GM23248 (cell line): ENCODE results near the gene CUEDC2. TPM values are rescaled to one million over a fixed set of nuclear protein-coding genes. Genes with fewer than 3 reads are reported as not detected.

Source experiments
- DNase-seq: peaks from one replicate; pipeline ENCODE4 v3.0.0-alpha.2; 2015
- H2AFZ ChIP-seq: fragments of 200-600 bp; sonication (generic); 2 replicates; pipeline ENCODE4 v1.6.1; 2016; ENCODE audit warnings: antibody characterized with exemption
- H3F3A ChIP-seq: fragments of 200-600 bp; sonication (generic); 2 replicates; pipeline ENCODE4 v1.6.1; 2016; ENCODE audit warnings: mild to moderate bottlenecking, antibody characterized with exemption, mixed run types; ENCODE audit not compliant: insufficient read depth
- H3K27ac ChIP-seq: fragments of 200-600 bp; sonication (generic); 2 replicates; pipeline ENCODE4 v1.5.1; 2016; ENCODE audit warnings: mild to moderate bottlenecking
- H3K27me3 ChIP-seq: fragments of 200-600 bp; sonication (generic); replicated peaks from 2 replicates; pipeline ENCODE4 v1.6.1; 2016; ENCODE audit warnings: mild to moderate bottlenecking; ENCODE audit not compliant: insufficient read depth
- H3K36me3 ChIP-seq: fragments of 200-600 bp; sonication (generic); 2 replicates; pipeline ENCODE4 v1.6.1; 2016; ENCODE audit warnings: low read depth, mild to moderate bottlenecking
- H3K4me1 ChIP-seq: fragments of 200-600 bp; sonication (generic); 2 replicates; pipeline ENCODE4 v1.6.1; 2016; ENCODE audit warnings: mild to moderate bottlenecking; ENCODE audit not compliant: insufficient read depth
- H3K4me2 ChIP-seq: fragments of 200-600 bp; sonication (generic); one replicate; pipeline ENCODE4 v1.6.1; 2016; ENCODE audit warnings: mild to moderate bottlenecking; ENCODE audit not compliant: unreplicated experiment
- H3K4me3 ChIP-seq: fragments of 200-600 bp; sonication (generic); 2 replicates; pipeline ENCODE4 v1.5.1; 2016; ENCODE audit warnings: mild to moderate bottlenecking
- H3K79me2 ChIP-seq: fragments of 200-600 bp; sonication (generic); 2 replicates; pipeline ENCODE4 v1.6.1; 2016; ENCODE audit warnings: mild to moderate bottlenecking; ENCODE audit not compliant: insufficient read depth
- H3K9ac ChIP-seq: fragments of 200-600 bp; sonication (generic); 2 replicates; pipeline ENCODE4 v1.6.1; 2016; ENCODE audit warnings: mild to moderate bottlenecking
- H3K9me2 ChIP-seq: fragments of 200-600 bp; sonication (generic); 2 replicates; pipeline ENCODE4 v1.6.1; 2016; ENCODE audit warnings: mixed run types, mild to moderate bottlenecking, moderate library complexity; ENCODE audit not compliant: insufficient read depth
- H3K9me3 ChIP-seq: fragments of 200-600 bp; sonication (generic); one replicate; pipeline ENCODE4 v1.6.1; 2017; ENCODE audit warnings: low read depth
- H4K20me1 ChIP-seq: fragments of 200-600 bp; sonication (generic); 2 replicates; pipeline ENCODE4 v1.6.0; 2016; ENCODE audit not compliant: insufficient read depth
- EZH2 ChIP-seq: fragments of 200-600 bp; sonication (generic); IDR thresholded peaks from 2 replicates; pipeline ENCODE4 v1.6.1; 2018; ENCODE audit warnings: antibody characterized with exemption, mild to moderate bottlenecking; ENCODE audit not compliant: insufficient read depth, poor library complexity, severe bottlenecking
- EZH2phosphoT487 ChIP-seq: fragments of 200-600 bp; sonication (generic); IDR thresholded peaks from 2 replicates; pipeline ENCODE4 v1.6.1; 2018; ENCODE audit warnings: antibody characterized with exemption, moderate library complexity, mild to moderate bottlenecking, low read depth; ENCODE audit not compliant: insufficient read depth
- WGBS, 2 experiments: methylation state at CpG; one replicate each; pipeline ENCODE4 v1.1.6; 2015 to 2017; ENCODE audit warnings: low lambda C conversion rate in 2 of 2, low coverage in 1 of 2; ENCODE audit errors: missing lambda C conversion rate in 2 of 2; 5-methylcytosine and 5-hydroxymethylcytosine counted together
- in situ Hi-C: fragments of 300-500 bp; cut with MboI; formaldehyde crosslinking; loops from 2 replicates; pipeline ENCODE4 v1.15.0; 2020
- polyA plus RNA-seq: library from polyadenylated mRNA; unstranded; fragments of >200 nt; fragmentation: Nextera tagmentation; extraction: Ambion mirVana; gene quantifications from 2 replicates; pipeline ENCODE4 v1.2.1, GENCODE V29; 2016
- total RNA-seq: library from RNA; depleted of rRNA; stranded (reverse); fragments of >200 nt; shearing (Covaris generic); gene quantifications from 2 replicates; pipeline ENCODE4 v1.2.3, GENCODE V29; 2014

Gene CUEDC2
- total and polyA plus RNA-seq, 2 experiments from 2014 or later, result 54.1 to 87.6 TPM

DNA sequence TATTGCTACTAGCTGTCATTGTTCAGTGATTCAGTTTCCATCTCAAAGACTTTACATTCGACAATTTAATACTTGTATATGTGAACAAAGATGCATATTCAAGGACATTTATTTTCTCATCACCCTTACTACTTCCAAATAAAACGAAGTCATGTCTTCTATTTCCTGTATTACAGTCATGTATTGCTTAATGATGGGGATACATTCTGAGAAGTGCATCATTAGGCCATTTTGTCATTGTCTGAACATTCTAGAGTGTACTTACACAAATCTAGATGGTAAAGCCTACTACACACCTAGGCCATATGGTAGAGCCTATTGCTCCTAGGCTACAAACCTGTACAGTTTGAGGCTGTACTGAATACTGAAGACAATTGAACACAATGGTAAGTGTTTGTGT, 12.5 kb upstream of the CUEDC2 start:
- in situ Hi-C loops, result no loop called here
- WGBS, 2 experiments, result 72 to 85% methylated on average over 2 of the region's 2 CpGs
- Histone ChIP-seq H3K4me3 (no peak overlapping the region), H3K27ac (no peak overlapping the region), H4K20me1 (no peaks in the 10 kb centered on the region), H3K27me3 (no peaks in the 10 kb centered on the region), H2AFZ (no peak overlapping the region), H3K9me2 (no peaks in the 10 kb centered on the region), H3K36me3 (no peaks in the 10 kb centered on the region), H3F3A (no peaks in the 10 kb centered on the region), H3K4me1 (no peaks in the 10 kb centered on the region), H3K9me3 (no peaks in the 10 kb centered on the region), H3K79me2 (no peaks in the 10 kb centered on the region), H3K9ac (no peak overlapping the region), H3K4me2 (no peak overlapping the region)
- TF ChIP-seq EZH2phosphoT487 (no peak), EZH2 (no peak)
- no peak for DNase-seq

- Histone ChIP-seq H2AFZ (no peak overlapping the region), H3K4me1 (peaks cover 15% of the 10 kb centered on the region), H3K36me3 (no peaks in the 10 kb centered on the region), H3K9me2 (no peaks in the 10 kb centered on the region), H3K4me3 (no peak overlapping the region), H4K20me1 (no peaks in the 10 kb centered on the region), H3K79me2 (peaks cover 8% of the 10 kb centered on the region; the same call in 1 of the 2 replicates), H3K9me3 (no peaks in the 10 kb centered on the region), H3K4me2 (no peak overlapping the region), H3K27ac (no peak overlapping the region), H3K27me3 (no peaks in the 10 kb centered on the region), H3K9ac (no peak overlapping the region), H3F3A (no peaks in the 10 kb centered on the region; the same call in 1 of the 2 replicates)
- no peak for TF ChIP-seq EZH2phosphoT487
- no peak for TF ChIP-seq EZH2
- DNase-seq, result no peak
- 78 to 80% methylated on average over 1 of the region's 1 CpG for WGBS, 2 experiments
- in situ Hi-C loops, result no loop called here
Measured at GRCh38 chr10:102438374-102438773, 6.0 kb upstream of the CUEDC2 start.

- TF ChIP-seq EZH2phosphoT487 (no peak), EZH2 (no peak)
- Histone ChIP-seq H3K9me3 (no peaks in the 10 kb centered on the region), H4K20me1 (no peaks in the 10 kb centered on the region), H3K36me3 (no peaks in the 10 kb centered on the region), H3K79me2 (peaks cover 8% of the 10 kb centered on the region; the same call in 1 of the 2 replicates), H3K9me2 (no peaks in the 10 kb centered on the region), H3K4me1 (peaks cover 15% of the 10 kb centered on the region), H3F3A (no peaks in the 10 kb centered on the region; the same call in 1 of the 2 replicates), H3K4me3 (0 out of 2 replicates have a peak overlapping the region, but pooled peaks have one; percentile 22), H3K4me2 (no peak overlapping the region), H3K9ac (no peak overlapping the region), H3K27me3 (no peaks in the 10 kb centered on the region), H2AFZ (no peak overlapping the region), H3K27ac (no peak overlapping the region)
- WGBS, 2 experiments, result 89 to 93% methylated on average over 3 of the region's 3 CpGs
- in situ Hi-C loops, result no loop called here
- no peak for DNase-seq
Measured at GRCh38 chr10:102437515-102437914, 5.1 kb upstream of the CUEDC2 start.

GRCh38 chr10:102436312-102436711, 3.9 kb upstream of the CUEDC2 start:
- Histone ChIP-seq H3K9ac (peak overlapping the region; percentile 63), H3K36me3 (no peaks in the 10 kb centered on the region), H3K27ac (no peak overlapping the region), H3K4me2 (peak overlapping the region; percentile 55), H3F3A (no peaks in the 10 kb centered on the region; the same call in 1 of the 2 replicates), H3K9me2 (no peaks in the 10 kb centered on the region), H3K27me3 (no peaks in the 10 kb centered on the region), H4K20me1 (no peaks in the 10 kb centered on the region), H2AFZ (no peak overlapping the region), H3K4me3 (peak overlapping the region; percentile 66), H3K79me2 (peaks cover 19% of the 10 kb centered on the region), H3K9me3 (no peaks in the 10 kb centered on the region), H3K4me1 (peaks cover 19% of the 10 kb centered on the region)
- in situ Hi-C loops, result no loop called here
- WGBS, 2 experiments, result 54 to 55% methylated on average over 6 of the region's 6 CpGs
- peak; percentile 37 for DNase-seq
- TF ChIP-seq EZH2 (no peak), EZH2phosphoT487 (no peak)
